GM12878 (cell line): ENCODE data around the gene XAB2.

Experiments used
- CHD2 ChIP-seq: IDR thresholded peaks from 2 replicates; pipeline ENCODE4 v1.6.1; 2011; ENCODE audit warnings: low read depth, low read length, improper control_type of control experiment, borderline replicate concordance
- MXI1 ChIP-seq: fragments of 150-350 bp; IDR thresholded peaks from 2 replicates; pipeline ENCODE4 v1.6.1; 2011; ENCODE audit warnings: low read depth, mild to moderate bottlenecking, inconsistent platforms, low read length, improper control_type of control experiment
- TAF1 ChIP-seq: IDR thresholded peaks from 2 replicates; pipeline ENCODE4 v1.6.1; 2011; ENCODE audit warnings: mild to moderate bottlenecking, low read depth, low read length, borderline replicate concordance

DNA sequence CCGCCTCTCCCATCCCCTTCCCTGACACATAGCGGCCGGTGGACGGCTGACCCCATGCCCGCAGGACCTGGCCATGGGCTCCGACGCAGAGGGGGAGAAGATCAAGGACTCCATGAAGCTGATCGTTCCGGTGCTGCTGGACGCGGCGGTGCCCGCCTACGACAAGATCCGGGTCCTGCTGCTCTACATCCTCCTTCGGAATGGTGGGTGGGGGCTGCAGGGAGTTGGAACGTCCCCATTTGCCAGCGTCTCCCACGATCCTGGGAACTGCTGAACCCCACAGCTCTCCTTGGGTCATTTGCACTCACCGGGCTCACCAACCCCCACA, 15.2 kb upstream of the XAB2 start:
- TF ChIP-seq TAF1, result no peak
- TF ChIP-seq MXI1, result no peak
- no peak for TF ChIP-seq CHD2
